Fibroblast of mammary gland (primary cell): ENCODE results near the gene PREX1.
A peak's percentile ranks its signal among the peaks of the same experiment; 100 is the strongest.

Experiments used
- DNase-seq: peaks from one replicate; pipeline ENCODE4 v3.0.0-alpha.2; 2010; ENCODE audit warnings: low read depth
- H3K4me3 ChIP-seq: 2 replicates; pipeline ENCODE4 v1.5.1; 2011; ENCODE audit warnings: low read depth, mild to moderate bottlenecking, low read length, moderate library complexity; ENCODE audit not compliant: control insufficient read depth
- CTCF ChIP-seq: conservative IDR thresholded peaks from 2 replicates; pipeline ENCODE4 v1.5.1; 2011; ENCODE audit warnings: low read depth, low read length, inconsistent platforms; ENCODE audit not compliant: control insufficient read depth, insufficient read depth

PREX1 gene

GRCh38 chr20:48689388-48689787, 138.4 kb downstream of the PREX1 start:
- TF ChIP-seq CTCF = no peak
- no peak for DNase-seq
- H3K4me3 ChIP-seq = no peak overlapping the region

GRCh38 chr20:48688579-48688978, 139.2 kb downstream of the PREX1 start:
- TF ChIP-seq CTCF = no peak
- DNase-seq = no peak
- H3K4me3 ChIP-seq = no peak overlapping the region

- no peak overlapping the region for H3K4me3 ChIP-seq
- no peak for DNase-seq
- no peak for TF ChIP-seq CTCF
Measured at GRCh38 chr20:48687117-48687800, 140.5 kb downstream of the PREX1 start.

- H3K4me3 ChIP-seq = no peak overlapping the region
- DNase-seq = peak; percentile 52
Measured at GRCh38 chr20:48686238-48687116, 141.3 kb downstream of the PREX1 start.

GRCh38 chr20:48685300-48685699, 142.5 kb downstream of the PREX1 start:
- TF ChIP-seq CTCF = no peak
- peak; percentile 25 for DNase-seq
- no peak overlapping the region for H3K4me3 ChIP-seq

More at GRCh38 chr20:48686238-48687116, 141.3 kb downstream of the PREX1 start:
- TF ChIP-seq CTCF = no peak

GRCh38 chr20:48684501-48685041, 143.2 kb downstream of the PREX1 start:
- no peak for TF ChIP-seq CTCF
- DNase-seq = no peak
- no peak overlapping the region for H3K4me3 ChIP-seq
